Fibroblast of lung (primary cell): ENCODE measurements around the gene SDC1. TPM values are rescaled to one million over a fixed set of nuclear protein-coding genes. Genes with fewer than 3 reads are reported as not detected.

Source experiments
- DNase-seq, 2 donors: peaks; one replicate each; pipeline versions ENCODE4 v3.0.0 to v3.0.0-alpha.2; 2010; ENCODE audit warnings: low read depth in 2 of 2
- H2AFZ ChIP-seq: 2 replicates; pipeline ENCODE4 v1.5.1; 2012; ENCODE audit warnings: low read length, control low read depth, inconsistent platforms
- H3K27ac ChIP-seq: 2 replicates; pipeline ENCODE4 v1.5.1; 2011; ENCODE audit warnings: low read length, control low read depth; ENCODE audit not compliant: insufficient read depth
- H3K27me3 ChIP-seq: 2 replicates; pipeline ENCODE4 v1.5.1; 2011; ENCODE audit warnings: mild to moderate bottlenecking, low read length; ENCODE audit not compliant: control insufficient read depth, insufficient read depth
- H3K36me3 ChIP-seq: 2 replicates; pipeline ENCODE4 v1.5.1; 2011; ENCODE audit warnings: low read length; ENCODE audit not compliant: control insufficient read depth, insufficient read depth
- H3K4me1 ChIP-seq: 2 replicates; pipeline ENCODE4 v1.5.1; 2011; ENCODE audit warnings: low read length; ENCODE audit not compliant: control insufficient read depth, insufficient read depth; ENCODE audit errors: extremely low read depth
- H3K4me2 ChIP-seq: 2 replicates; pipeline ENCODE4 v1.5.1; 2011; ENCODE audit warnings: low read length, control low read depth; ENCODE audit not compliant: insufficient read depth; ENCODE audit errors: extremely low read depth
- H3K4me3 ChIP-seq, 4 experiments: fragments of 200-600 bp in 1 of 4; sonication (generic) in 1 of 4; replicated peaks in 1 of 4; 2 replicates each; pipeline ENCODE4 v1.5.1; 2011 to 2016; ENCODE audit warnings: low read length in 4 of 4, low read depth in 3 of 4, mild to moderate bottlenecking in 3 of 4, control low read depth in 2 of 4, inconsistent platforms in 1 of 4, mixed read lengths in 1 of 4; ENCODE audit not compliant: insufficient read depth in 1 of 4; ENCODE audit errors: control extremely low read depth in 1 of 4
- H3K79me2 ChIP-seq: 2 replicates; pipeline ENCODE4 v1.5.1; 2012; ENCODE audit warnings: mild to moderate bottlenecking, low read length, inconsistent platforms; ENCODE audit not compliant: control insufficient read depth, insufficient read depth
- H3K9ac ChIP-seq: 2 replicates; pipeline ENCODE4 v1.5.1; 2011; ENCODE audit warnings: mild to moderate bottlenecking, low read length, control low read depth; ENCODE audit not compliant: insufficient read depth
- H3K9me3 ChIP-seq: 2 replicates; pipeline ENCODE4 v1.5.1; 2012; ENCODE audit warnings: low read depth, low read length; ENCODE audit not compliant: control insufficient read depth, insufficient read depth
- H4K20me1 ChIP-seq: 2 replicates; pipeline ENCODE4 v1.5.1; 2011; ENCODE audit warnings: low read length; ENCODE audit not compliant: control insufficient read depth, insufficient read depth; ENCODE audit errors: extremely low read depth
- CTCF ChIP-seq, 2 donors: IDR thresholded peaks in 1 of 2; conservative IDR thresholded peaks in 1 of 2; 1 replicate in 1 of 2; 2 replicates in 1 of 2; pipeline ENCODE4 v1.5.1; 2011 to 2012; ENCODE audit warnings: low read length in 2 of 2, control low read depth in 1 of 2, inconsistent platforms in 1 of 2, low read depth in 1 of 2, mild to moderate bottlenecking in 1 of 2
- EZH2 ChIP-seq: IDR thresholded peaks from 2 replicates; pipeline ENCODE4 v1.5.1; 2012; ENCODE audit warnings: low read length, control low read depth, mild to moderate bottlenecking; ENCODE audit errors: missing control alignments
- polyA plus RNA-seq, 2 donors: library from polyadenylated mRNA; depleted of rRNA in 1 of 2; stranded (reverse) in 1 of 2; unstranded in 1 of 2; fragments of >200 nt; gene quantifications; 2 replicates each; pipeline ENCODE4 v1.2.1, GENCODE V29; 2011 to 2012; ENCODE audit warnings: missing spikeins in 1 of 2
- total RNA-seq: library from RNA; depleted of rRNA; stranded (reverse); fragments of >200 nt; gene quantifications from 2 replicates; pipeline ENCODE4 v1.2.1, GENCODE V29; 2014

SDC1 gene
- total and polyA plus RNA-seq, 2 donors (not counting 1 experiment from before 2014, with no cell fraction given): 14.6 to 56.8 TPM

GRCh38 chr2:20226152-20226545, 1.2 kb upstream of the SDC1 start:
- Histone ChIP-seq H3K9me3 (no peaks in the 10 kb centered on the region), H3K36me3 (no peaks in the 10 kb centered on the region), H3K9ac (no peak overlapping the region), H4K20me1 (no peaks in the 10 kb centered on the region), H3K4me3 (no peak overlapping the region), H3K4me1 (peaks cover 14% of the 10 kb centered on the region), H3K27me3 (no peaks in the 10 kb centered on the region), H3K4me2 (no peak overlapping the region), H3K79me2 (no peaks in the 10 kb centered on the region), H2AFZ (no peak overlapping the region), H3K27ac (no peak overlapping the region)
- DNase-seq: no peak
- TF ChIP-seq EZH2 (no peak), CTCF (conservative IDR thresholded peaks at IDR 0.05 in 1 of 2, IDR thresholded peaks at IDR 0.05 in 1 of 2; ENCODE audit: low read depth in 1 of 2, low read length in 2 of 2) (no peak)

GRCh38 chr2:20225294-20226151, 593 bp upstream of the SDC1 start:
- Histone ChIP-seq H3K79me2 (no peaks in the 10 kb centered on the region), H3K9me3 (no peaks in the 10 kb centered on the region), H3K4me2 (peak overlapping the region; percentile 73), H3K4me3 (peak overlapping the region; percentile 1 to 70 (median 47)), H2AFZ (no peak overlapping the region), H3K27ac (no peak overlapping the region), H3K36me3 (no peaks in the 10 kb centered on the region), H3K4me1 (peaks cover 19% of the 10 kb centered on the region), H3K9ac (no peak overlapping the region), H4K20me1 (no peaks in the 10 kb centered on the region), H3K27me3 (no peaks in the 10 kb centered on the region)
- DNase-seq: peak; percentile 58 to 67
- peak; percentile 37 to 51 for TF ChIP-seq CTCF (conservative IDR thresholded peaks at IDR 0.05 in 1 of 2, IDR thresholded peaks at IDR 0.05 in 1 of 2; ENCODE audit: low read depth in 1 of 2, low read length in 2 of 2)
- TF ChIP-seq EZH2: no peak

- Histone ChIP-seq H3K27ac (peak overlapping the region; percentile 45), H3K79me2 (no peaks in the 10 kb centered on the region), H3K27me3 (no peaks in the 10 kb centered on the region), H3K4me2 (peak overlapping the region; percentile 79), H3K36me3 (no peaks in the 10 kb centered on the region), H4K20me1 (no peaks in the 10 kb centered on the region), H3K4me3 (peak overlapping the region; percentile 44 to 70 (median 62)), H3K4me1 (peaks cover 19% of the 10 kb centered on the region), H3K9ac (peak overlapping the region; percentile 62), H2AFZ (peak overlapping the region; percentile 47), H3K9me3 (no peaks in the 10 kb centered on the region)
- TF ChIP-seq CTCF (conservative IDR thresholded peaks at IDR 0.05 in 1 of 2, IDR thresholded peaks at IDR 0.05 in 1 of 2; ENCODE audit: low read depth in 1 of 2, low read length in 2 of 2) (no peak), EZH2 (no peak)
- DNase-seq: no peak
Measured at GRCh38 chr2:20224164-20224715, 690 bp downstream of the SDC1 start.
